Neural cell (in vitro differentiated cells): Measurements from ENCODE around the gene GHRH. TPM values are rescaled to one million over a fixed set of nuclear protein-coding genes. Genes with fewer than 3 reads are reported as not detected.

ENCODE experiments used
- H2AFZ ChIP-seq: fragments of 200-600, 300-800 bp; sonication (generic), shearing (Covaris generic); 2 replicates; pipeline ENCODE4 v1.6.0; 2014; ENCODE audit warnings: low read depth, mild to moderate bottlenecking, antibody characterized with exemption, low read length, moderate library complexity
- H3F3A ChIP-seq: fragments of 200-600 bp; shearing (Covaris generic); 2 replicates; pipeline ENCODE4 v1.6.1; 2016; ENCODE audit warnings: mild to moderate bottlenecking, moderate library complexity, mixed read lengths, antibody characterized with exemption, low read length; ENCODE audit not compliant: insufficient read depth, poor library complexity, severe bottlenecking
- H3K27ac ChIP-seq: fragments of 200-600, 300-800 bp; sonication (generic), shearing (Covaris generic); 2 replicates; pipeline ENCODE4 v1.5.1; 2014; ENCODE audit warnings: mild to moderate bottlenecking, low read length, moderate library complexity
- H3K27me3 ChIP-seq: fragments of 300-800, 200-600 bp; sonication (generic), shearing (Covaris generic); 2 replicates; pipeline ENCODE4 v1.6.0; 2014; ENCODE audit warnings: mild to moderate bottlenecking, low read depth, low read length, moderate library complexity; ENCODE audit not compliant: insufficient read depth
- H3K36me3 ChIP-seq: fragments of 300-800, 200-600 bp; sonication (generic), shearing (Covaris generic); 2 replicates; pipeline ENCODE4 v1.5.1; 2014; ENCODE audit warnings: mild to moderate bottlenecking, antibody characterized with exemption, low read length, moderate library complexity; ENCODE audit not compliant: insufficient read depth
- H3K4me2 ChIP-seq: fragments of 300-800, 200-600 bp; sonication (generic), shearing (Covaris generic); 2 replicates; pipeline ENCODE4 v1.6.0; 2014; ENCODE audit warnings: mild to moderate bottlenecking, low read length
- H3K4me3 ChIP-seq: fragments of 300-800, 200-600 bp; sonication (generic), shearing (Covaris generic); 2 replicates; pipeline ENCODE4 v1.5.1; 2014; ENCODE audit warnings: mild to moderate bottlenecking, low read length, moderate library complexity
- H3K79me2 ChIP-seq: fragments of 200-600 bp; shearing (Covaris generic); replicated peaks from 2 replicates; pipeline ENCODE4 v1.6.0; 2014; ENCODE audit warnings: mild to moderate bottlenecking, low read length, moderate library complexity; ENCODE audit not compliant: insufficient read depth
- H3K9ac ChIP-seq: fragments of 300-800, 200-600 bp; sonication (generic), shearing (Covaris generic); 2 replicates; pipeline ENCODE4 v1.6.1; 2016; ENCODE audit warnings: mild to moderate bottlenecking, low read length, mixed read lengths
- H3K9me2 ChIP-seq: fragments of 200-600 bp; shearing (Covaris generic); 2 replicates; pipeline ENCODE4 v1.6.1; 2016; ENCODE audit warnings: mild to moderate bottlenecking, low read length, mixed read lengths; ENCODE audit not compliant: insufficient read depth
- H3K9me3 ChIP-seq: fragments of 200-600, 300-800 bp; sonication (generic), shearing (Covaris generic); 2 replicates; pipeline ENCODE4 v1.6.1; 2016; ENCODE audit warnings: mild to moderate bottlenecking, mixed run types, low read length, moderate library complexity, mixed read lengths
- H4K20me1 ChIP-seq: fragments of 200-600 bp; shearing (Covaris generic); 2 replicates; pipeline ENCODE4 v1.6.1; 2016; ENCODE audit warnings: mild to moderate bottlenecking, mixed run types; ENCODE audit not compliant: insufficient read depth
- CTCF ChIP-seq: fragments of 450-650 bp; IDR thresholded peaks from 2 replicates; pipeline ENCODE4 v1.5.1; 2014; ENCODE audit warnings: antibody characterized with exemption, mild to moderate bottlenecking, moderate library complexity; ENCODE audit not compliant: poor library complexity, severe bottlenecking
- EP300 ChIP-seq: fragments of 450-650 bp; conservative IDR thresholded peaks from 2 replicates; pipeline ENCODE4 v1.6.1; 2014; ENCODE audit warnings: antibody characterized with exemption, mild to moderate bottlenecking, moderate library complexity; ENCODE audit not compliant: poor library complexity, severe bottlenecking
- EZH2 ChIP-seq: fragments of 200-600, 300-800 bp; shearing (Covaris generic), sonication (generic); IDR thresholded peaks from 2 replicates; pipeline ENCODE4 v1.6.1; 2014; ENCODE audit warnings: antibody characterized with exemption, low read length, borderline replicate concordance, mild to moderate bottlenecking; ENCODE audit not compliant: insufficient read depth, poor library complexity, severe bottlenecking
- MXI1 ChIP-seq: fragments of 450-650 bp; conservative IDR thresholded peaks from 2 replicates; pipeline ENCODE4 v1.6.1; 2014; ENCODE audit warnings: antibody characterized with exemption, mild to moderate bottlenecking; ENCODE audit not compliant: poor library complexity, severe bottlenecking
- POLR2AphosphoS5 ChIP-seq: IDR thresholded peaks from 2 replicates; pipeline ENCODE4 v1.6.1; 2012
- RAD21 ChIP-seq: fragments of 450-650 bp; conservative IDR thresholded peaks from 2 replicates; pipeline ENCODE4 v1.6.1; 2014; ENCODE audit warnings: antibody characterized with exemption, mild to moderate bottlenecking, moderate library complexity
- REST ChIP-seq: IDR thresholded peaks from 2 replicates; pipeline ENCODE4 v1.6.1; 2012; ENCODE audit warnings: borderline replicate concordance
- SMC3 ChIP-seq: fragments of 450-650 bp; conservative IDR thresholded peaks from 2 replicates; pipeline ENCODE4 v1.6.1; 2014; ENCODE audit warnings: antibody characterized with exemption, mild to moderate bottlenecking, moderate library complexity; ENCODE audit not compliant: poor library complexity
- TAF1 ChIP-seq: IDR thresholded peaks from 2 replicates; pipeline ENCODE4 v1.6.1; 2012; ENCODE audit warnings: low read depth
- polyA plus RNA-seq: library from polyadenylated mRNA; depleted of rRNA; stranded (reverse); fragments of >200 nt; gene quantifications from 2 replicates; pipeline ENCODE4 v1.2.3, GENCODE V29; 2014

The GHRH gene
- polyA plus RNA-seq, 1 donor from 2014 or later = not detected

GRCh38 chr20:37276494-37277252, 15.1 kb upstream of the GHRH start:
- no peak overlapping the region for H3K9ac ChIP-seq
- no peak overlapping the region for H3K4me3 ChIP-seq
- H3K9me2 ChIP-seq = no peaks in the 10 kb centered on the region
- H2AFZ ChIP-seq = no peak overlapping the region
- peak; percentile 38 for TF ChIP-seq RAD21
- TF ChIP-seq EP300 = no peak
- peak; percentile 25 for TF ChIP-seq CTCF
- TF ChIP-seq REST = no peak
- no peak for TF ChIP-seq SMC3
- no peak for TF ChIP-seq TAF1
- TF ChIP-seq POLR2AphosphoS5 = no peak
- TF ChIP-seq EZH2 = no peak
- no peak for TF ChIP-seq MXI1
- no peak overlapping the region for H3K4me2 ChIP-seq
- no peak overlapping the region for H3K27ac ChIP-seq
- no peaks in the 10 kb centered on the region for H3K36me3 ChIP-seq
- no peaks in the 10 kb centered on the region for H3K79me2 ChIP-seq
- no peaks in the 10 kb centered on the region for H3K27me3 ChIP-seq
- no peaks in the 10 kb centered on the region for H3K9me3 ChIP-seq
- H4K20me1 ChIP-seq = no peaks in the 10 kb centered on the region
- H3F3A ChIP-seq = no peaks in the 10 kb centered on the region

DNA sequence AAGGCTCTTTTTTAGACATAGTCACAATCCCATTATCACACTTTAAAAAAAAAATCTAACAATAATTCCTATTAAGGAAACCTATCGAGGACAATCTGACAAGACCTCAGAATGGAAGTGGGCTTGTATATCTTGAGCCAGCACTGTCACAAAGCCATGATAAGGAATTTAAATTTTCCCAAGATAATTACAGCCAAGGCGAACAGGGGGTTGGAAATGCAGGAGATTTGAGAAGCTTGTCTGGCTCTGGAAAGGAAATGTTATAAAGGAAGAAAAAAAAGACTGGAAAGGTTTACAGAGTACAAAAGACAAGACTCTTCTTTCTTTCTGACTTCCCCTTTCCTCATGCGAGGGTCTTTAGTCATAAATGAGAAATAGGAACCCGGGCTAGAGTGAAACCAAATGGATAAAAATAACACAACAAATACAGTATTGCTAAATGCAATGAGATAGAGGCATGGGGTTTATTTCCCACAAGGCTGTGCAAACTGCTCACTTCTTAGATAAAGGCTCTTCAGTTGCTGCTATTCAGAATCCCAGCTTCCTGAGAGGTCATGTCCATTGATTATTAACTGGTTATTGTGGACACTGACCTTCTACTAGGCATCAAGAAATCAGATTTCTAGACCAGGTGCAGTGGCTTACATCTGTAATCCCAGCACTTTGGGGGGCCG, 13.4 kb upstream of the GHRH start:
- Histone ChIP-seq H3K36me3 (no peaks in the 10 kb centered on the region), H3K27me3 (no peaks in the 10 kb centered on the region), H3K9ac (no peak overlapping the region), H3K4me2 (no peak overlapping the region), H3K4me3 (no peak overlapping the region), H3K79me2 (no peaks in the 10 kb centered on the region), H3K9me3 (no peaks in the 10 kb centered on the region), H3K27ac (no peak overlapping the region), H2AFZ (no peak overlapping the region), H4K20me1 (no peaks in the 10 kb centered on the region), H3K9me2 (no peaks in the 10 kb centered on the region), H3F3A (no peaks in the 10 kb centered on the region)
- no peak for TF ChIP-seq REST
- no peak for TF ChIP-seq CTCF
- TF ChIP-seq TAF1 = no peak
- TF ChIP-seq POLR2AphosphoS5 = no peak
- no peak for TF ChIP-seq MXI1
- no peak for TF ChIP-seq EZH2
- TF ChIP-seq RAD21 = no peak
- no peak for TF ChIP-seq SMC3
- TF ChIP-seq EP300 = no peak
